Glomerular endothelial cell (primary cell): ENCODE results near the gene UTF1. TPM values are rescaled to one million over a fixed set of nuclear protein-coding genes. Genes with fewer than 3 reads are reported as not detected.
"Not testable (repeated sequence)": the region's sequence is repeated elsewhere in the genome, so short reads cannot be mapped to it uniquely, and the experiment has no call there.

Experiments used
- DNase-seq: peaks from one replicate; pipeline ENCODE4 v3.0.0-alpha.2; 2011; ENCODE audit warnings: low read depth, low spot score; ENCODE audit errors: extremely low read depth
- total RNA-seq: library from RNA; depleted of rRNA; stranded (reverse); fragments of >200 nt; gene quantifications from 2 replicates; pipeline ENCODE4 v1.2.3, GENCODE V29; 2015

The UTF1 gene
- total RNA-seq, 1 donor from 2014 or later = not detected

- no peak for DNase-seq
These were observed 4.3 kb upstream of the UTF1 start for GRCh38 chr10:133225707-133226191.

GRCh38 chr10:133226251-133226808 is 3.7 kb upstream of the UTF1 start:
- no peak for DNase-seq

GRCh38 chr10:133227256-133227655 is 2.8 kb upstream of the UTF1 start:
- no peak for DNase-seq

GRCh38 chr10:133229265-133230043 is 563 bp upstream of the UTF1 start:
- no peak for DNase-seq

- no peak for DNase-seq
These were observed 574 bp downstream of the UTF1 start for GRCh38 chr10:133230387-133231195.

- no peak for DNase-seq
These were observed 1.4 kb downstream of the UTF1 start for GRCh38 chr10:133231244-133231945.

GRCh38 chr10:133231946-133232574 is 2.0 kb downstream of the UTF1 start:
- DNase-seq = no peak

GRCh38 chr10:133234796-133235195 is 4.8 kb downstream of the UTF1 start:
- not testable (repeated sequence) for DNase-seq

GRCh38 chr10:133235265-133235855 is 5.3 kb downstream of the UTF1 start:
- no peak for DNase-seq

- DNase-seq = no peak
These were observed 5.9 kb downstream of the UTF1 start for GRCh38 chr10:133235932-133236331.

- DNase-seq = no peak
These were observed 6.6 kb downstream of the UTF1 start for GRCh38 chr10:133236401-133237240.

- DNase-seq = no peak
These were observed 7.2 kb downstream of the UTF1 start for GRCh38 chr10:133237241-133237587.

- no peak for DNase-seq
These were observed 7.8 kb downstream of the UTF1 start, which contains the start of gene VENTX for GRCh38 chr10:133237588-133238465. TSS of gene VENTX (plus strand) at chr10:133237855. CDS start at chr10:133237915, 60 bp downstream.

GRCh38 chr10:133238466-133238804 is 8.4 kb downstream of the UTF1 start:
- no peak for DNase-seq

- DNase-seq = no peak
These were observed 10.0 kb downstream of the UTF1 start for GRCh38 chr10:133239990-133240389.

- DNase-seq = no peak
These were observed 11.6 kb downstream of the UTF1 start for GRCh38 chr10:133241501-133242205.

GRCh38 chr10:133242611-133243356 is 12.8 kb downstream of the UTF1 start:
- no peak for DNase-seq
